HG02973 (cell line): ENCODE measurements around the gene GPRASP3.
A peak's percentile ranks its signal among the peaks of the same experiment; 100 is the strongest.
"Not testable (repeated sequence)": the region's sequence is repeated elsewhere in the genome, so short reads cannot be mapped to it uniquely, and the experiment has no call there.

Experiments
- ATAC-seq: cut with Tn5 transposase; IDR thresholded peaks from one replicate; pipeline ENCODE4 v1.9.1; 2021; ENCODE audit warnings: moderate library complexity; ENCODE audit not compliant: unreplicated experiment

GPRASP3 gene, protein sequence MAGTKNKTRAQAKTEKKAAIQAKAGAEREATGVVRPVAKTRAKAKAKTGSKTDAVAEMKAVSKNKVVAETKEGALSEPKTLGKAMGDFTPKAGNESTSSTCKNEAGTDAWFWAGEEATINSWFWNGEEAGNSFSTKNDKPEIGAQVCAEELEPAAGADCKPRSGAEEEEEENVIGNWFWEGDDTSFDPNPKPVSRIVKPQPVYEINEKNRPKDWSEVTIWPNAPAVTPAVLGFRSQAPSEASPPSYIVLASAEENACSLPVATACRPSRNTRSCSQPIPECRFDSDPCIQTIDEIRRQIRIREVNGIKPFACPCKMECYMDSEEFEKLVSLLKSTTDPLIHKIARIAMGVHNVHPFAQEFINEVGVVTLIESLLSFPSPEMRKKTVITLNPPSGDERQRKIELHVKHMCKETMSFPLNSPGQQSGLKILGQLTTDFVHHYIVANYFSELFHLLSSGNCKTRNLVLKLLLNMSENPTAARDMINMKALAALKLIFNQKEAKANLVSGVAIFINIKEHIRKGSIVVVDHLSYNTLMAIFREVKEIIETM

GRCh38 chrX:102720237-102721168, at the start of gene GPRASP3:
Gene GPRASP3 (plus strand): TSS chrX:102720743. CDS start chrX:102748996, 28,253 bp downstream.
- peak; percentile 99 for ATAC-seq

- no peak for ATAC-seq
These were observed 47.7 kb upstream of the GPRASP3 start for GRCh38 chrX:102672856-102673255.

- ATAC-seq: not testable (repeated sequence)
These were observed 43.1 kb upstream of the GPRASP3 start for GRCh38 chrX:102677479-102677878.

DNA sequence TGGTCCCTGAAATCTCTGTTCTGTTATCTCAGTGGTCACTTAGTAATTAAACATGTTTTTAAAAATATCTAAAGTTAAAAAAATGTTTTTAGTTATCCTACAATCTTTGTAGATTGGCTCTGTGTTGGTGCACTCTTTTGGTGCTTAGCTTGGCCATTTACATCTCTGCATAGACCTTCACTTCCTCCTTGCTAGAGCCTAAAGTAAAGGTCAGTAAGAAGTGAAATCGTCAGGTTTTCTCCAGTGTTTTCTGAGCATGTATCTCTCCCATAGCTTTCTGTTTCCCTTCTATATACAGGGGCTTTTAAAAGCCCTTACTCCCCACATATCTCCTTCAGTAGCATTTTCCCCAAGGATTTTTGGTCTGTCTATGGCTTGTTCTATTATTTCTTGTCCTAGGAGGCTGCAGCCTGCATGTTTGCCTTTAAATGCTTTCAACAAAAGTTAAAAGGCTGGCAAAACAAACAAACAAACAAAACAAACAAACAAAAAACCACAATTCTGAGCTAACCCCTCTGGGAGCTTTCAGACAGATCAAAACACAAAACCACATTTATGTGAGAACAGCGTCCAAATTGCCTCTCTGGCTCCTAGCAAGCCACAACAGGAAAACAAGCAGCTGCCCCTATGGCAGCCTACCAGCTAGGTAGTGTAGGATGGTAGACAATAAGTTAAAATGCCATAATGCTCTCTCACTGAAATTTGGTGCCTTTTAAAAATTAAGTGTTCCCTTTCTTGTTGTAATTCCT, 35.6 kb upstream of the GPRASP3 start:
- no peak for ATAC-seq

GRCh38 chrX:102694749-102695148, 25.8 kb upstream of the GPRASP3 start:
- no peak for ATAC-seq

GRCh38 chrX:102696306-102696705, 24.2 kb upstream of the GPRASP3 start:
- no peak for ATAC-seq

DNA sequence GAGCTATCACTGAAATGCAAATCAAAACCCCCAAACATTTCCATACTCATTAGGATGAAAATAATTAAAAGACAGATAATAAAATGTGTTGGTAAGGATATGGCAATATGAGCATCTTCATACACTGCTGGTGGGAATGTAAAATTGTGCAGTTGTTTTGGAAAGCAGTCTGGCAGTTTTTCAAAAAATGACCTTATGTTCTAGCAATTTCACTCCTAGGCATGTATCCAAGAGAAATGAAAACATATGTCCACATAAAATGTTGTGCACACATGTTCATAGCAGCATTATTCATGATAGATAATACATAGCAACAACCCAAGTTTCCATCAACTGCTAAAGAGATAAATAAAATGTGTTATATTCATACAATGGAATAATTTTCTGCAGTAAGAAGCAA, 23.0 kb upstream of the GPRASP3 start:
- ATAC-seq: no peak

DNA sequence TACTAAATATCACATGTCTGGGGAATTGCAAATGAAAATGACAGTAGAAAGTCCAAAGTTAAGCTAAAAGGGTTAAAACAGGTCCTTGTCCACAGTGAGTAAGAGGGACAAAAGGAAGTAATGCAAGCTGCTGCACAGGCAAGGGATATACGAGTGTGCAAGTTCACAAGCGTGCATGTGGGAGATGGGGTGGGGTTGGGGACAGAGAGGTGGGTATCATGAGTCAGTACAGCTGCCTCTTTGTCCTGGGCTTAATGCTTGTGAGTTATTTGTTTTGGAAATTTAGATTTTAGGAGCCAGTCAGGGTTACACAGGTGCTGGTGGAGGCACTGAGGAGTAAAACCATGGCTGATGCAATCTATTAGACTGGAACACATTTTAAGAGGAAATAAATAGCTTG, 11.6 kb upstream of the GPRASP3 start:
- ATAC-seq: no peak

DNA sequence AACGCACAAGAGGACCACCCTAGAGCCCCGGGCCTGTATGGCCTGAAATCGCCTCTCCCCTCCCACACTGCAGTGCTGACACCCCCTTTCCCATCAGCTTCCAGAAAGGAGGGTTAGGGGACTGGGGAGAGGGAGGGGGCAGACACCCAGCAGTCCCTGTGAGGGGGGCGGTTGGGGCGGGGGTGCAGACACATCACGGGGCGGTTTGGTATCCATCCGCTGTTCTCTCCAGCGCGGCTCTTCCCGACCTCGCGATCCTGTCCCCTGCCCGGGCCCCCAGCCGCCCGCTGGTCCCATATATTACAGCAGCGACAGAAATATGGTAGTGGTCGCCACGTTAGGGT, 8.7 kb upstream of the GPRASP3 start:
- ATAC-seq: no peak

GRCh38 chrX:102712216-102712966, 8.2 kb upstream of the GPRASP3 start, which contains the start of gene GPRASP2:
Gene GPRASP2 (plus strand): TSS chrX:102712448. CDS start chrX:102714870, 2,422 bp downstream.
- no peak for ATAC-seq

DNA sequence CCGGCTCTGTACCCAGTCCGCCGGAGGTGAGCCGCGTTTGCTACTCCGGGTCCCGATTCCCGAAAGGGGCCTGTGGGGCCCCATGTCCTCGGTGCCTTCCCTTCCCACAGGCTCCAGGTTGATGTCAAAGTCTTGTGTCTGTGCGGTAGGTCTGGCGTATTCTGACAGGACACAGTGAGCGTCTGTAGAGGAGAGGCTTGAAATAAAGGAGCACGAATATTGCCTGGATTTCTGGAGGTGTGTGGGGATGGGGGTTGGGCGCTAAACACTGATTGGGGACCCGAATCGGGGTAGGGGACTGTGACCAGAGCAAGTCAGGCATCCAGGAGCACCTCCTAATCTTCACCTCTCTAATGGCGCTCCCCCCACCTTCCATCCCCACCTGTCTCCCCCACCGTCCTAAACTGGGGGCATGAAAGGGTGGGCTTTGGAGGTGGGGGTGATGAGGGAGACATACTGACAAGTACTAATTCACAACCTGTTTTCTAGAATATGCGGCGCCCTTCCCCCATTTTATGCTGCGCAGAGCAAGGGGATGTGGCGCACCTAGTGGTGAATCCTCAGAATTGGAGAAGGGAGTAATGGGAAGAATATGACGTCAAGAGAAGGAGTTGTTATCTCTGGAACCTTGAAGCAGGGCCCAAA, 7.4 kb upstream of the GPRASP3 start:
- no peak for ATAC-seq

DNA sequence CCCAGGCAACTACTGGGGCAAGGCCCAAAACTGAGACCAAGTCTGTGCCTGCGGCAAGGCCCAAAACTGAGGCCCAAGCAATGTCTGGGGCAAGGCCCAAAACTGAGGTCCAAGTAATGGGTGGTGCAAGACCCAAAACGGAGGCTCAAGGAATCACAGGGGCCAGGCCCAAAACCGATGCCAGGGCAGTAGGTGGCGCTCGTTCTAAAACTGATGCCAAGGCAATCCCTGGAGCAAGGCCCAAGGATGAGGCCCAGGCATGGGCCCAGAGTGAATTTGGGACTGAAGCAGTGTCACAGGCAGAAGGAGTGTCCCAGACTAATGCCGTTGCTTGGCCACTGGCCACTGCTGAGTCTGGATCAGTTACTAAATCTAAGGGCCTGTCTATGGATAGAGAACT, 5.5 kb upstream of the GPRASP3 start:
- ATAC-seq: no peak

DNA sequence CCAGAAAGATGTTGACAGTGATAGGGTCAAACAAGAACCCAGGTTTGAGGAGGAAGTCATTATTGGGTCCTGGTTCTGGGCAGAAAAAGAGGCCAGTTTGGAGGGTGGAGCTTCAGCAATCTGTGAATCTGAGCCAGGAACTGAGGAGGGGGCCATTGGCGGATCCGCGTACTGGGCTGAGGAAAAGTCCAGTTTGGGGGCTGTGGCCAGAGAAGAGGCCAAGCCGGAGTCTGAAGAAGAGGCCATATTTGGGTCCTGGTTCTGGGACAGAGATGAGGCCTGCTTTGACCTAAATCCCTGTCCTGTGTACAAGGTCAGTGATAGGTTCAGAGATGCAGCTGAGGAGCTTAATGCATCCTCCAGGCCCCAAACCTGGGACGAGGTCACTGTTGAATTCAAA, 4.6 kb upstream of the GPRASP3 start:
- no peak for ATAC-seq

DNA sequence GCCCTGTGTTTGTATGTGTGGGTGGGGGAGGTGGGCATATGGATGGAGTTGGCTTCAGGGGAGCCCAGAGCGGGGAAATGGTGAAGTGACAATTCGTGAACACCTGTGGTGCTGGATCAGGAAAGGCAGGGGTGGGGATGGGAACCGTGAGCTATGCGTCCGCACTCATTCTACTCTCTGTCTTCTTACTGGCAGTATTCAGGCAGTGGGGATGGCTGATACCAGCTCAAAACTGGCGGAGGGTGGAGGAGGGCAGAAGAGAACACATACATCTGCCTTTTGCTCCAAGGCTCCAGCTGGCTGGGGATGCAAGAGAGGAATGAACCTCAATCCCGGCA, 595 bp downstream of the GPRASP3 start:
- ATAC-seq: not testable (repeated sequence)

DNA sequence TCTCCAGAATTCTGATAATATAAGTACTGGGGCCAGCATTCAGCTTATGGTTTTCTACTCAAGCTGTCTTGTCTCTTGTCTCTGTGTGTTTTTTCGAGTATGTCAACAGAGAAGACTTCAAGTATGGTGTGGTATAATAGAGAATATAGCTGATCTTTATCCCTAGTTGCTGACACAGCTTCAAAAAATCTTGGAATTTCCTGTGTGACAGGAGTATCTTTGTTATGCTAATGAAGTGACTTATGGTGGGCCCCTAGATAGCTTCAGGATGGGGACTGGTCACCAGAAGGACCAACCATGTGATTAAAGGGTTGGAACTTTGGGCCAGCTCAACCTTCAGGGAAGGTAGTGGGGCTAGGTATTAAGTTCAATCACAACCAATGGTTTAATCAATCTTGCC, 2.9 kb downstream of the GPRASP3 start:
- ATAC-seq: no peak

DNA sequence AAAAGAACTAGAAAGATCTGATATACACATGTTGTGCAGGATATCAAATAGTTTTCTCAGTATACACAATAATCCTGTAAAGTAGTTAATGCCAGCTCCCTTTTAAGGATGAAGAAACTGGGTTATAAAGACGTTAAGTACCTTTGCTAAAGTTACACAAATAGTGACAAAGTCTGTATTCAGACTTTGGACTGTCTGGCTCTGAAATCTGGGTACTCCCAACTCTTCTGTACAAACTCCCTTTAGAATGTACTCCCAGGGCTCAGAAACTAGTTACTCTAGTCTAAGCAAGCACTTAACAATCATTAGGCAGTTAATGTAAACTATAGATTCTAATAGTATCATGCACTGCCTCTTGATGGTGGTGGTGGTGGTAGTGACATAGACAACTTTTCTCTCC, 7.2 kb downstream of the GPRASP3 start:
- ATAC-seq: no peak

DNA sequence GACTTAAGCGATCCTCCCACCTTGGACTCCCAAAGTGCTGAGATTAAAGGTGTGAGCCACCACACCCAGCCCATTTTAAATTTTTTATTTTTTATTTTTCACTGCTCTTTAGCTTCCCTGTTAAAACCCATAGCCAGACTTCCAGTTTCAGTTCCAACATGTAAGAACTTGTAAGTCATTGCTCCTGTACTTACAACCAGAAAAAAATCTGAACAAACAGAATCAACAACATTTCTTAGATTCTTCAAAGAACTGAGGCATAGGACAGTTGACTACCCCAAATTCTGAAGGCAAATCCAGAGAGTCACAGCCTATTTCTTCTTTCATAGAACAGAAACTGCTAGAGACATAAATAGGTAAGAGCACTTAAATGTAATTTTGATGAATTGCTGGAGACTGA, 8.1 kb downstream of the GPRASP3 start:
- no peak for ATAC-seq

DNA sequence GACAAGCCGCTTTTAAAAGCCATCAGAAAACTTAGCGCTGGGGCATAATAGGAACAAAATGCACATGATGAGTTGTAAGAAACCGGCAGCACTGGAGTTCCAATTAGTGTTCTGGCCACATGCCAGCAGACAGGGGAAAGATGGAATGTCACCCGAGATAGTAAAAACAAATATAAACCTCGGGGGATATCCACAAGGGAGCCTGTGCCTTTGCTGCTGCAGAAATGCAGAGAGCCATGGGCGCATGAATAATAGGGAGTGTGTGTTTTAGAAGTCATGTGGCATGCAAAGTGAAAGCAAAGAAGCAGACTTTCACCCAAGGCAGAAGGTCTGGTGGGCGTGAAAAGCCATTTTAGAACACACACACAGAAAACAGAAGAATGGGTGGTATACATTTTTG, 19.1 kb downstream of the GPRASP3 start:
- ATAC-seq: no peak

- ATAC-seq: no peak
These were observed 23.8 kb downstream of the GPRASP3 start for GRCh38 chrX:102744307-102744706.

DNA sequence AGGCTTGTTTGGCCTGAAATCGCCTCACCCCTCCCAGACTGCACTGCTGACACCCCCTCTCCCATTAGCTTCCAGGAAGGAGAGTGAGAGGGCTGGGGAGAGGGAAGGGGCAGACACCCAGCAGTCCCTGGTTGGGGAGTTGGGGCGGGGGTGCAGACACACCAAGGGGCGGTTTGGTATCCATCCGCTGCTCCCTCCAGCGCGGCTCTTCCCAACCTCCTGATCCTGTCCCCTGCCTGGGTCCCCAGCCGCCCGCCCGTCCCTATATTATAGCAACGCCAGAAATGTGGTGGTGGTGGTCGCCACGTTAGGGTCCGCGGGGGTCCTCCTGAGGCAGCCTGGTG, 24.9 kb downstream of the GPRASP3 start:
- no peak for ATAC-seq
